HCT116 (cell line): Measurements from ENCODE around the gene CDH4. TPM values are rescaled to one million over a fixed set of nuclear protein-coding genes. Genes with fewer than 3 reads are reported as not detected.

Experiments used
- ATAC-seq: fragments of 200-7000 bp; cut with Tn5 transposase; 2 replicates; pipeline ENCODE4 v1.9.1; 2020; ENCODE audit warnings: mild to moderate bottlenecking, moderate library complexity
- BruUV-seq: library from RNA; stranded (reverse); fragments of 400-500 nt; replicated peaks from 2 replicates; lab custom pipeline; 2021; lab: Mats Ljungman, UMichigan
- CTCF ChIA-PET: fragments of 300-600 bp; sonication (Branson Sonifier 250); formaldehyde crosslinking; loops from one replicate; lab custom pipeline; 2021; ENCODE audit warnings: antibody characterized with exemption; lab: Charles Lee
- POLR2A ChIA-PET: fragments of 300-600, 350-600 bp; sonication (Branson Sonifier 250); formaldehyde crosslinking; loops from one replicate; lab custom pipeline; 2021; ENCODE audit warnings: antibody characterized with exemption; lab: Charles Lee
- RAD21 ChIA-PET, 2 experiments: fragments of 300-600 bp; sonication (Branson Sonifier 250); formaldehyde crosslinking; loops; one replicate each; lab custom pipeline; 2023; ENCODE audit warnings: low total read pairs in 2 of 2; ENCODE audit not compliant: uncharacterized antibody in 2 of 2, unreplicated experiment in 2 of 2, low non-redundant PET in 1 of 2; lab: Charles Lee
- DNase-seq: peaks from one replicate; pipeline ENCODE4 v3.0.0-alpha.2; 2010; ENCODE audit warnings: low read depth, low spot score
- H2AFZ ChIP-seq: fragments of 200-600 bp; shearing (Covaris generic), sonication (generic); 2 replicates; pipeline ENCODE4 v1.6.1; 2017; ENCODE audit warnings: low read depth, mixed run types, mixed read lengths, antibody characterized with exemption, low read length; ENCODE audit not compliant: poor library complexity, severe bottlenecking
- H3K27ac ChIP-seq: 2 replicates; pipeline ENCODE4 v1.5.1; 2012; ENCODE audit warnings: low read depth, low read length
- H3K27me3 ChIP-seq: fragments of 200-600 bp; sonication (generic); 2 replicates; pipeline ENCODE4 v1.6.1; 2016; ENCODE audit warnings: mixed run types, low read length, mixed read lengths; ENCODE audit not compliant: insufficient read depth
- H3K36me3 ChIP-seq, 2 experiments: fragments of 200-500 bp in 1 of 2; fragments of 200-600 bp in 1 of 2; sonication (Bioruptor generic) in 1 of 2; sonication (generic) in 1 of 2; 2 replicates each; pipeline versions ENCODE4 v1.5.1 to v1.6.1; 2014 to 2016; ENCODE audit warnings: low read length in 2 of 2, inconsistent platforms in 1 of 2, mixed read lengths in 1 of 2, mixed run types in 1 of 2; ENCODE audit not compliant: insufficient read depth in 2 of 2, control insufficient read depth in 1 of 2
- H3K4me1 ChIP-seq, 2 experiments: fragments of 200-600 bp in 1 of 2; sonication (generic) in 1 of 2; 2 replicates each; pipeline versions ENCODE4 v1.5.1 to v1.6.1; 2012 to 2017; ENCODE audit warnings: low read length in 2 of 2, inconsistent platforms in 1 of 2, mild to moderate bottlenecking in 1 of 2, mixed read lengths in 1 of 2, mixed run types in 1 of 2, moderate library complexity in 1 of 2; ENCODE audit not compliant: insufficient read depth in 2 of 2, control insufficient read depth in 1 of 2
- H3K4me2 ChIP-seq: fragments of 200-600 bp; sonication (generic); 2 replicates; pipeline ENCODE4 v1.6.1; 2017; ENCODE audit warnings: mixed run types, low read length, mixed read lengths
- H3K4me3 ChIP-seq, 2 experiments: fragments of 200-600 bp in 1 of 2; sonication (generic) in 1 of 2; replicated peaks in 1 of 2; 2 replicates each; pipeline ENCODE4 v1.5.1; 2011 to 2016; ENCODE audit warnings: low read length in 2 of 2, control low read depth in 1 of 2, low read depth in 1 of 2, mild to moderate bottlenecking in 1 of 2, mixed read lengths in 1 of 2, mixed run types in 1 of 2
- H3K79me2 ChIP-seq: fragments of 200-600 bp; sonication (generic); 2 replicates; pipeline ENCODE4 v1.6.1; 2017; ENCODE audit warnings: mild to moderate bottlenecking, mixed run types, low read length, moderate library complexity, mixed read lengths; ENCODE audit not compliant: insufficient read depth
- H3K9ac ChIP-seq: fragments of 200-600 bp; sonication (generic); 2 replicates; pipeline ENCODE4 v1.6.1; 2016; ENCODE audit warnings: low read length, mixed read lengths
- H3K9me2 ChIP-seq: fragments of 200-600 bp; sonication (generic), shearing (Covaris generic); 2 replicates; pipeline ENCODE4 v1.6.1; 2017; ENCODE audit warnings: mixed run types, mild to moderate bottlenecking, moderate library complexity; ENCODE audit not compliant: insufficient read depth
- H3K9me3 ChIP-seq, 2 experiments: fragments of 200-500 bp in 1 of 2; fragments of 200-600 bp in 1 of 2; sonication (Bioruptor generic) in 1 of 2; sonication (generic) in 1 of 2; 2 replicates each; pipeline ENCODE4 v1.6.1; 2014 to 2017; ENCODE audit warnings: low read length in 2 of 2, mixed read lengths in 2 of 2, inconsistent platforms in 1 of 2, low read depth in 1 of 2, mild to moderate bottlenecking in 1 of 2, mixed run types in 1 of 2, moderate library complexity in 1 of 2; ENCODE audit not compliant: control insufficient read depth in 1 of 2, insufficient read depth in 1 of 2
- H4K20me1 ChIP-seq: fragments of 200-600 bp; sonication (generic), shearing (Covaris generic); 2 replicates; pipeline ENCODE4 v1.6.1; 2017; ENCODE audit warnings: mixed run types, mild to moderate bottlenecking, moderate library complexity; ENCODE audit not compliant: insufficient read depth
- CEBPB ChIP-seq: IDR thresholded peaks from 2 replicates; pipeline ENCODE4 v1.6.1; 2012; ENCODE audit warnings: low read depth
- EGR1 ChIP-seq: IDR thresholded peaks from 2 replicates; pipeline ENCODE4 v1.6.1; 2012; ENCODE audit warnings: low read depth
- ELF1 ChIP-seq: IDR thresholded peaks from 2 replicates; pipeline ENCODE4 v1.6.1; 2012; ENCODE audit warnings: low read depth, borderline replicate concordance
- JUND ChIP-seq: IDR thresholded peaks from 2 replicates; pipeline ENCODE4 v1.6.1; 2012
- RAD21 ChIP-seq: IDR thresholded peaks from 2 replicates; pipeline ENCODE4 v1.6.1; 2012; ENCODE audit warnings: low read depth, mild to moderate bottlenecking
- SIN3A ChIP-seq: IDR thresholded peaks from 2 replicates; pipeline ENCODE4 v1.6.1; 2012; ENCODE audit warnings: low read depth
- SP1 ChIP-seq: IDR thresholded peaks from 2 replicates; pipeline ENCODE4 v1.6.1; 2012; ENCODE audit warnings: low read depth
- ZFX ChIP-seq: fragments of 450-650 bp; IDR thresholded peaks from 2 replicates; pipeline ENCODE4 v1.6.1; 2017
- intact Hi-C: fragments of 100-400 bp; cut with micrococcal nuclease; formaldehyde crosslinking; loops from 2 replicates; pipeline ENCODE4 v1.10.0; 2022
- total RNA-seq: library from RNA; stranded (reverse); gene quantifications from one replicate; pipeline ENCODE4 v1.2.1, GENCODE V29; 2021; ENCODE audit not compliant: unreplicated experiment
- TF ChIP-seq, protein P1 (sequence below): IDR thresholded peaks from 2 replicates; pipeline ENCODE4 v1.6.1; 2012
- TF ChIP-seq, protein P2 (sequence below): IDR thresholded peaks from 2 replicates; pipeline ENCODE4 v1.6.1; 2011; ENCODE audit warnings: mild to moderate bottlenecking, low read length, moderate library complexity; ENCODE audit not compliant: insufficient replicate concordance; ENCODE audit errors: extremely low read depth
- TF ChIP-seq, protein P3 (sequence below): IDR thresholded peaks from 2 replicates; pipeline ENCODE4 v1.6.1; 2012
- TF ChIP-seq, protein P4 (sequence below), 3 experiments: fragments of 200-600 bp in 1 of 3; sonication (generic) in 1 of 3; IDR thresholded peaks in 2 of 3; conservative IDR thresholded peaks in 1 of 3; 2 replicates each; pipeline ENCODE4 v1.5.1; 2012 to 2017; ENCODE audit warnings: low read depth in 2 of 3, low read length in 2 of 3, antibody characterized with exemption in 1 of 3, borderline replicate concordance in 1 of 3, control low read depth in 1 of 3, mild to moderate bottlenecking in 1 of 3, mixed read lengths in 1 of 3, mixed run types in 1 of 3, moderate library complexity in 1 of 3; ENCODE audit not compliant: insufficient read depth in 1 of 3

CDH4 gene
- total RNA-seq, 1 experiment from 2014 or later: not detected

DNA sequence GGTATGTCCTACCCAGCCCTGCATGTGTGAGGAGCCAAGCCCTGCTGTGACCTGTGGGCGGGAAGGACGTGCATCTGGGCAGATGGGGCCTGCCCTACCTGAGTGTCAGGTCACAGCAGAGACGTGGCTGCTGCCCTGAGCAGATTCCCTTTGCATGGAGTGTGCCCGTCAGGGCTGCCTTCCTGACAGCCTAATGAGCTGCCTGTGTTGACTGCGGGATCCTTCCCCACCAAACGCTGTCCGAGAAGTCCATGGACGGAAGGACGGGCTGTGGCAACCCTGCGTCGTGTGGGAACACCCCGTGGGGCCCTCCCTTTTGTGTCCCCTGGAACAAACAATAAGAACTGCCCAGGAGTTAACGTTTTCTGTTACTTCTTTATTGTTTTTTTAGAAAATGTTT, 343.2 kb downstream of the CDH4 start:
- Histone ChIP-seq H3K27me3 (no peaks in the 10 kb centered on the region), H4K20me1 (no peaks in the 10 kb centered on the region), H3K27ac (no peak overlapping the region), H3K4me1 (no peaks in the 10 kb centered on the region), H3K4me2 (no peak overlapping the region), H3K4me3 (no peak overlapping the region), H3K9ac (no peak overlapping the region), H2AFZ (no peak overlapping the region), H3K9me3 (no peaks in the 10 kb centered on the region; a peak in 1 of 4 replicates), H3K36me3 (no peaks in the 10 kb centered on the region), H3K9me2 (no peaks in the 10 kb centered on the region), H3K79me2 (no peaks in the 10 kb centered on the region)
- no peak for DNase-seq
- POLR2A ChIA-PET: no interaction called here
- ATAC-seq: no peak
- intact Hi-C loops: no loop called here
- TF ChIP-seq JUND (no peak), SIN3A (no peak), RAD21 (no peak), CEBPB (no peak), ELF1 (no peak), EGR1 (no peak)
- TF ChIP-seq, protein P1, sequence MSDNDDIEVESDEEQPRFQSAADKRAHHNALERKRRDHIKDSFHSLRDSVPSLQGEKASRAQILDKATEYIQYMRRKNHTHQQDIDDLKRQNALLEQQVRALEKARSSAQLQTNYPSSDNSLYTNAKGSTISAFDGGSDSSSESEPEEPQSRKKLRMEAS: no peak
- TF ChIP-seq, protein P2, sequence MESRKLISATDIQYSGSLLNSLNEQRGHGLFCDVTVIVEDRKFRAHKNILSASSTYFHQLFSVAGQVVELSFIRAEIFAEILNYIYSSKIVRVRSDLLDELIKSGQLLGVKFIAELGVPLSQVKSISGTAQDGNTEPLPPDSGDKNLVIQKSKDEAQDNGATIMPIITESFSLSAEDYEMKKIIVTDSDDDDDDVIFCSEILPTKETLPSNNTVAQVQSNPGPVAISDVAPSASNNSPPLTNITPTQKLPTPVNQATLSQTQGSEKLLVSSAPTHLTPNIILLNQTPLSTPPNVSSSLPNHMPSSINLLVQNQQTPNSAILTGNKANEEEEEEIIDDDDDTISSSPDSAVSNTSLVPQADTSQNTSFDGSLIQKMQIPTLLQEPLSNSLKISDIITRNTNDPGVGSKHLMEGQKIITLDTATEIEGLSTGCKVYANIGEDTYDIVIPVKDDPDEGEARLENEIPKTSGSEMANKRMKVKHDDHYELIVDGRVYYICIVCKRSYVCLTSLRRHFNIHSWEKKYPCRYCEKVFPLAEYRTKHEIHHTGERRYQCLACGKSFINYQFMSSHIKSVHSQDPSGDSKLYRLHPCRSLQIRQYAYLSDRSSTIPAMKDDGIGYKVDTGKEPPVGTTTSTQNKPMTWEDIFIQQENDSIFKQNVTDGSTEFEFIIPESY: no peak
- BruUV-seq: no TSS peak
- RAD21 ChIA-PET: no interaction called here
- CTCF ChIA-PET: no interaction called here

DNA sequence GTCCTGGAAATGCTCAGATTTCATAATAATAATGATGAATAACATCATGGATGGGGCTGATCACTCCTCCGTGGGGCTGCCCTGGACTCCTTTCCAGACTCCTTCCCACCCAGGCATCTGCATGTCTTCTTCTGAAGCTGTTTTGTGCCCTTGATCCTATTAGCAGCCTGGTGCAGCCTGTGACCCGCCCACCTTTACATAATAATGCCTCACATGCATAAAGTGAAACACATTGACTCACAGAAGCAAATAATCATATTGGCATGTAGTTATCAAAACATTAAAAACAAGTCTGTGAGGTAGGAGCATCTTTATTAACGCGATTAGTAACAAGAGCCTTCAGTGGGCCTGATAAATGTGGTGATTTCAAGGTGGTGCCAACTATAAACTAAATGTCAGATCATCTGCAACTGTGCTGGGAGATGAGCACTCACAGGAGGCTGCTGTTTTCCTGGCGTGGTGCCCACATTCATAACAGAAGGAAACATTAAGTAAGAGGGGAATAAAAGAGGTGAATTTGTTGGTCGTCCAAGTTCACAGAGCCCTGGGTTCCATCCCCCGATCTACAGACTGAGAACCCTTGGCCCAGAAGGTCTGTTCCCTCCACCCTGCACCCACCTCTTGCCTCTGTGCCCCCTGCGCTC, 344.7 kb downstream of the CDH4 start:
- no peak overlapping the region for H3K9ac ChIP-seq
- H3K36me3 ChIP-seq: no peaks in the 10 kb centered on the region
- TF ChIP-seq, protein P3, sequence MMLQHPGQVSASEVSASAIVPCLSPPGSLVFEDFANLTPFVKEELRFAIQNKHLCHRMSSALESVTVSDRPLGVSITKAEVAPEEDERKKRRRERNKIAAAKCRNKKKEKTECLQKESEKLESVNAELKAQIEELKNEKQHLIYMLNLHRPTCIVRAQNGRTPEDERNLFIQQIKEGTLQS: no peak
- TF ChIP-seq, protein P4, sequence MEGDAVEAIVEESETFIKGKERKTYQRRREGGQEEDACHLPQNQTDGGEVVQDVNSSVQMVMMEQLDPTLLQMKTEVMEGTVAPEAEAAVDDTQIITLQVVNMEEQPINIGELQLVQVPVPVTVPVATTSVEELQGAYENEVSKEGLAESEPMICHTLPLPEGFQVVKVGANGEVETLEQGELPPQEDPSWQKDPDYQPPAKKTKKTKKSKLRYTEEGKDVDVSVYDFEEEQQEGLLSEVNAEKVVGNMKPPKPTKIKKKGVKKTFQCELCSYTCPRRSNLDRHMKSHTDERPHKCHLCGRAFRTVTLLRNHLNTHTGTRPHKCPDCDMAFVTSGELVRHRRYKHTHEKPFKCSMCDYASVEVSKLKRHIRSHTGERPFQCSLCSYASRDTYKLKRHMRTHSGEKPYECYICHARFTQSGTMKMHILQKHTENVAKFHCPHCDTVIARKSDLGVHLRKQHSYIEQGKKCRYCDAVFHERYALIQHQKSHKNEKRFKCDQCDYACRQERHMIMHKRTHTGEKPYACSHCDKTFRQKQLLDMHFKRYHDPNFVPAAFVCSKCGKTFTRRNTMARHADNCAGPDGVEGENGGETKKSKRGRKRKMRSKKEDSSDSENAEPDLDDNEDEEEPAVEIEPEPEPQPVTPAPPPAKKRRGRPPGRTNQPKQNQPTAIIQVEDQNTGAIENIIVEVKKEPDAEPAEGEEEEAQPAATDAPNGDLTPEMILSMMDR (IDR thresholded peaks at IDR 0.05 in 2 of 3, conservative IDR thresholded peaks at IDR 0.05 in 1 of 3; ENCODE audit: borderline replicate concordance in 1 of 3, insufficient read depth in 1 of 3, low read depth in 2 of 3, low read length in 2 of 3): no peak
- TF ChIP-seq ZFX (no peak), RAD21 (no peak), SP1 (no peak)
- TF ChIP-seq, protein P2: no peak
- DNase-seq (no peak), ATAC-seq (no peak)
- BruUV-seq: no TSS peak
- no peaks in the 10 kb centered on the region for H3K27me3 ChIP-seq
- no peaks in the 10 kb centered on the region for H4K20me1 ChIP-seq
- H3K9me2 ChIP-seq: no peaks in the 10 kb centered on the region
- no peaks in the 10 kb centered on the region for H3K79me2 ChIP-seq
- no peaks in the 10 kb centered on the region for H3K4me1 ChIP-seq
- no peak overlapping the region for H3K4me3 ChIP-seq
- ChIA-PET CTCF (no interaction called here), RAD21 (no interaction called here), POLR2A (no interaction called here)
- intact Hi-C loops: no loop called here
- no peak overlapping the region for H2AFZ ChIP-seq
- H3K4me2 ChIP-seq: no peak overlapping the region
- no peak overlapping the region for H3K27ac ChIP-seq
- H3K9me3 ChIP-seq: no peaks in the 10 kb centered on the region; a peak in 1 of 4 replicates
